HEK293 (cell line): ENCODE results near the gene ALOX12B.
A peak's percentile ranks its signal among the peaks of the same experiment; 100 is the strongest.
"Not testable (repeated sequence)": the region's sequence is repeated elsewhere in the genome, so short reads cannot be mapped to it uniquely, and the experiment has no call there.

Experiments used
- CTCF ChIA-PET: fragments of 350-600 bp; formaldehyde crosslinking; extraction: SDS; loops from one replicate; lab custom pipeline; 2021; ENCODE audit warnings: antibody characterized with exemption; lab: Yijun Ruan, JAX
- POLR2A ChIA-PET: fragments of 300-600 bp; formaldehyde crosslinking; extraction: SDS; loops from one replicate; lab custom pipeline; 2020; ENCODE audit warnings: antibody characterized with exemption, inconsistent platforms; lab: Yijun Ruan, JAX
- H3K27ac ChIP-seq: fragments of 200-500 bp; sonication (Bioruptor generic); 2 replicates; pipeline ENCODE4 v1.5.1; 2014; ENCODE audit warnings: low read depth, low read length, control low read depth, inconsistent platforms; ENCODE audit errors: extremely low read depth
- H3K36me3 ChIP-seq, 2 experiments: fragments of 200-500 bp in 1 of 2; sonication (Bioruptor generic) in 1 of 2; 1 replicate in 1 of 2; 2 replicates in 1 of 2; pipeline ENCODE4 v1.5.1; 2014 to 2017; ENCODE audit warnings: inconsistent platforms in 2 of 2, low read length in 2 of 2; ENCODE audit not compliant: control insufficient read depth in 2 of 2, insufficient read depth in 1 of 2
- H3K4me1 ChIP-seq: fragments of 200-500 bp; sonication (Bioruptor generic); 2 replicates; pipeline ENCODE4 v1.5.1; 2014; ENCODE audit warnings: mild to moderate bottlenecking, low read length, inconsistent platforms; ENCODE audit not compliant: control insufficient read depth, insufficient read depth
- H3K4me3 ChIP-seq: 2 replicates; pipeline ENCODE4 v1.5.1; 2011; ENCODE audit warnings: low read depth, mild to moderate bottlenecking, control low read depth, low read length, moderate library complexity
- H3K9me3 ChIP-seq: fragments of 200-500 bp; sonication (Bioruptor generic); 2 replicates; pipeline ENCODE4 v1.5.1; 2014; ENCODE audit warnings: low read depth, low read length, inconsistent platforms; ENCODE audit not compliant: control insufficient read depth, insufficient read depth
- KLF7 ChIP-seq: fragments of 450-650 bp; formaldehyde crosslinking; IDR thresholded peaks from 2 replicates; pipeline ENCODE4 v1.5.1; 2016; ENCODE audit warnings: missing biosample characterization, missing genetic modification characterization, borderline replicate concordance
- MZF1 ChIP-seq: fragments of 450-650 bp; formaldehyde crosslinking; IDR thresholded peaks from 2 replicates; pipeline ENCODE4 v1.5.1; 2017; ENCODE audit warnings: missing biosample characterization, missing genetic modification characterization, borderline replicate concordance
- OVOL3 ChIP-seq: fragments of 450-650 bp; formaldehyde crosslinking; IDR thresholded peaks from 2 replicates; pipeline ENCODE4 v1.5.1; 2016; ENCODE audit warnings: missing biosample characterization, missing genetic modification characterization
- ZBTB8A ChIP-seq: fragments of 450-650 bp; formaldehyde crosslinking; IDR thresholded peaks from 2 replicates; pipeline ENCODE4 v1.5.1; 2016; ENCODE audit warnings: missing biosample characterization, missing genetic modification characterization
- ZFP37 ChIP-seq: fragments of 450-650 bp; formaldehyde crosslinking; IDR thresholded peaks from 2 replicates; pipeline ENCODE4 v1.5.1; 2016; ENCODE audit warnings: missing biosample characterization, missing genetic modification characterization
- ZNF202 ChIP-seq: fragments of 450-650 bp; formaldehyde crosslinking; IDR thresholded peaks from 2 replicates; pipeline ENCODE4 v1.5.1; 2016; ENCODE audit warnings: missing biosample characterization, missing genetic modification characterization, borderline replicate concordance
- ZNF223 ChIP-seq: fragments of 450-650 bp; formaldehyde crosslinking; IDR thresholded peaks from 2 replicates; pipeline ENCODE4 v1.5.1; 2016; ENCODE audit warnings: missing biosample characterization, missing genetic modification characterization
- ZNF24 ChIP-seq: fragments of 450-650 bp; formaldehyde crosslinking; IDR thresholded peaks from 2 replicates; pipeline ENCODE4 v1.5.1; 2016; ENCODE audit warnings: missing biosample characterization, missing genetic modification characterization
- ZNF302 ChIP-seq: fragments of 450-650 bp; formaldehyde crosslinking; IDR thresholded peaks from 2 replicates; pipeline ENCODE4 v1.5.1; 2016; ENCODE audit warnings: missing biosample characterization, missing genetic modification characterization, low read depth
- ZNF433 ChIP-seq: fragments of 450-650 bp; formaldehyde crosslinking; IDR thresholded peaks from 2 replicates; pipeline ENCODE4 v1.5.1; 2016; ENCODE audit warnings: missing biosample characterization, missing genetic modification characterization, low read depth
- ZNF501 ChIP-seq: fragments of 450-650 bp; formaldehyde crosslinking; IDR thresholded peaks from 2 replicates; pipeline ENCODE4 v1.5.1; 2016; ENCODE audit warnings: missing biosample characterization, missing genetic modification characterization
- ZNF514 ChIP-seq: fragments of 450-650 bp; formaldehyde crosslinking; IDR thresholded peaks from 2 replicates; pipeline ENCODE4 v1.5.1; 2016; ENCODE audit warnings: missing biosample characterization, missing genetic modification characterization
- ZNF530 ChIP-seq: fragments of 450-650 bp; formaldehyde crosslinking; IDR thresholded peaks from 2 replicates; pipeline ENCODE4 v1.5.1; 2016; ENCODE audit warnings: low read depth, missing biosample characterization, missing genetic modification characterization
- ZNF560 ChIP-seq: fragments of 450-650 bp; formaldehyde crosslinking; IDR thresholded peaks from 2 replicates; pipeline ENCODE4 v1.5.1; 2017; ENCODE audit warnings: missing biosample characterization, missing genetic modification characterization, borderline replicate concordance
- ZNF610 ChIP-seq: fragments of 450-650 bp; formaldehyde crosslinking; IDR thresholded peaks from 2 replicates; pipeline ENCODE4 v1.5.1; 2016; ENCODE audit warnings: missing biosample characterization, missing genetic modification characterization, borderline replicate concordance
- ZNF629 ChIP-seq: fragments of 450-650 bp; formaldehyde crosslinking; IDR thresholded peaks from 2 replicates; pipeline ENCODE4 v1.5.1; 2017; ENCODE audit warnings: missing biosample characterization, missing genetic modification characterization
- ZNF654 ChIP-seq: fragments of 450-650 bp; formaldehyde crosslinking; IDR thresholded peaks from 2 replicates; pipeline ENCODE4 v1.5.1; 2016; ENCODE audit warnings: low read depth, missing biosample characterization, missing genetic modification characterization
- ZNF791 ChIP-seq: fragments of 450-650 bp; formaldehyde crosslinking; IDR thresholded peaks from 2 replicates; pipeline ENCODE4 v1.5.1; 2016; ENCODE audit warnings: missing biosample characterization, missing genetic modification characterization
- TF ChIP-seq, protein P1 (sequence below): fragments of 450-650 bp; formaldehyde crosslinking; conservative IDR thresholded peaks from 2 replicates; pipeline ENCODE4 v1.5.1; 2016; ENCODE audit warnings: low read depth, missing biosample characterization, missing genetic modification characterization
- TF ChIP-seq, protein P2 (sequence below): fragments of 450-650 bp; formaldehyde crosslinking; IDR thresholded peaks from 2 replicates; pipeline ENCODE4 v1.5.1; 2016; ENCODE audit warnings: missing biosample characterization, missing genetic modification characterization
- TF ChIP-seq, protein P3 (sequence below): fragments of 450-650 bp; formaldehyde crosslinking; conservative IDR thresholded peaks from 2 replicates; pipeline ENCODE4 v1.5.1; 2016; ENCODE audit warnings: low read depth, missing biosample characterization, missing genetic modification characterization
- TF ChIP-seq, protein P4 (sequence below): fragments of 450-650 bp; formaldehyde crosslinking; IDR thresholded peaks from 2 replicates; pipeline ENCODE4 v1.5.1; 2016; ENCODE audit warnings: missing biosample characterization, missing genetic modification characterization, borderline replicate concordance
- TF ChIP-seq, protein P5 (sequence below): fragments of 450-650 bp; formaldehyde crosslinking; IDR thresholded peaks from 2 replicates; pipeline ENCODE4 v1.5.1; 2016; ENCODE audit warnings: missing biosample characterization, missing genetic modification characterization, borderline replicate concordance

ALOX12B gene

DNA sequence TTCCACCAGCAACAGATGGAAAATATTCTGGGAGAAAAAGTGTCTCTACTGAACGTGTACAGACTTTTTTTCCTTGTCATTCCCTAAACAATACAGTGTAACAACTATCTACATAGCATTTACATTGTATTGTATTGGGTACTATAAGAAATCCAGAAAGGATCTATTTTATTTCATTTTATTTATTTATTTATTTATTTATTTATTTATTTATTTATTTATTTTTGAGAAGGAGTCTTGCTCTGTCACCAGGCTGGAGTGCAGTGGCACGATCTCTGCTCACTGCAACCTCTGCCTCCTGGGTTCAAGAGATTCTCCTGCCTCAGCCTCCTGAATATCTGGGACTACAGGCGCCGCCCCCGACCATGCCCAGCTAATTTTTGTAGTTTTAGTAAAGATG lies 9.6 kb downstream of the ALOX12B start:
- CTCF ChIA-PET = interaction anchor here (0.5 to 27.3 kb wide), 5 partner anchors 11 to 49 kb away, joined by 3 to 561 read pairs (median 214); partner anchors contain the start of genes ALOX12B and ALOXE3
- H3K4me3 ChIP-seq, H3K4me1 ChIP-seq, POLR2A ChIA-PET, H3K27ac ChIP-seq, H3K36me3 ChIP-seq, H3K9me3 ChIP-seq: not testable (repeated sequence)
- TF ChIP-seq ZNF530 (tag by site-specific recombination) = peak; percentile 72; the same call in 1 of the 2 replicates
- TF ChIP-seq MZF1 (tag by site-specific recombination) = peak; percentile 34; the same call in 1 of the 2 replicates
- peak; percentile 76; the same call in 1 of the 2 replicates for TF ChIP-seq ZNF791 (tag by site-specific recombination)
- peak; percentile 89 for TF ChIP-seq ZNF560 (tag by site-specific recombination)
- TF ChIP-seq ZNF223 (tag by site-specific recombination) = peak; percentile 68
- TF ChIP-seq ZNF514 (tag by site-specific recombination) = 0 out of 2 replicates have a peak, but pooled peaks have one; percentile 67
- TF ChIP-seq ZNF610 = 0 out of 2 replicates have a peak, but pooled peaks have one; percentile 32
- TF ChIP-seq ZNF501 (tag by site-specific recombination) = peak; percentile 63; the same call in 1 of the 2 replicates
- 0 out of 2 replicates have a peak, but pooled peaks have one; percentile 23 for TF ChIP-seq ZNF302 (tag by site-specific recombination)
- TF ChIP-seq, protein P1, sequence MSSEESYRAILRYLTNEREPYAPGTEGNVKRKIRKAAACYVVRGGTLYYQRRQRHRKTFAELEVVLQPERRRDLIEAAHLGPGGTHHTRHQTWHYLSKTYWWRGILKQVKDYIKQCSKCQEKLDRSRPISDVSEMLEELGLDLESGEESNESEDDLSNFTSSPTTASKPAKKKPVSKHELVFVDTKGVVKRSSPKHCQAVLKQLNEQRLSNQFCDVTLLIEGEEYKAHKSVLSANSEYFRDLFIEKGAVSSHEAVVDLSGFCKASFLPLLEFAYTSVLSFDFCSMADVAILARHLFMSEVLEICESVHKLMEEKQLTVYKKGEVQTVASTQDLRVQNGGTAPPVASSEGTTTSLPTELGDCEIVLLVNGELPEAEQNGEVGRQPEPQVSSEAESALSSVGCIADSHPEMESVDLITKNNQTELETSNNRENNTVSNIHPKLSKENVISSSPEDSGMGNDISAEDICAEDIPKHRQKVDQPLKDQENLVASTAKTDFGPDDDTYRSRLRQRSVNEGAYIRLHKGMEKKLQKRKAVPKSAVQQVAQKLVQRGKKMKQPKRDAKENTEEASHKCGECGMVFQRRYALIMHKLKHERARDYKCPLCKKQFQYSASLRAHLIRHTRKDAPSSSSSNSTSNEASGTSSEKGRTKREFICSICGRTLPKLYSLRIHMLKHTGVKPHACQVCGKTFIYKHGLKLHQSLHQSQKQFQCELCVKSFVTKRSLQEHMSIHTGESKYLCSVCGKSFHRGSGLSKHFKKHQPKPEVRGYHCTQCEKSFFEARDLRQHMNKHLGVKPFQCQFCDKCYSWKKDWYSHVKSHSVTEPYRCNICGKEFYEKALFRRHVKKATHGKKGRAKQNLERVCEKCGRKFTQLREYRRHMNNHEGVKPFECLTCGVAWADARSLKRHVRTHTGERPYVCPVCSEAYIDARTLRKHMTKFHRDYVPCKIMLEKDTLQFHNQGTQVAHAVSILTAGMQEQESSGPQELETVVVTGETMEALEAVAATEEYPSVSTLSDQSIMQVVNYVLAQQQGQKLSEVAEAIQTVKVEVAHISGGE (tag by site-specific recombination) = peak; percentile 89
- TF ChIP-seq ZNF629 (tag by site-specific recombination) = peak; percentile 79
- 0 out of 2 replicates have a peak, but pooled peaks have one; percentile 21 for TF ChIP-seq KLF7 (tag by site-specific recombination)
- peak; percentile 92 for TF ChIP-seq ZFP37 (tag by site-specific recombination)
- TF ChIP-seq ZBTB8A (tag by site-specific recombination) = peak; percentile 90
- TF ChIP-seq ZNF654 (tag by site-specific recombination) = peak; percentile 58
- TF ChIP-seq, protein P2, sequence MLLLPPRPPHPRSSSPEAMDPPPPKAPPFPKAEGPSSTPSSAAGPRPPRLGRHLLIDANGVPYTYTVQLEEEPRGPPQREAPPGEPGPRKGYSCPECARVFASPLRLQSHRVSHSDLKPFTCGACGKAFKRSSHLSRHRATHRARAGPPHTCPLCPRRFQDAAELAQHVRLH (tag by site-specific recombination) = peak; percentile 78
- peak; percentile 96 for TF ChIP-seq ZNF433
- TF ChIP-seq, protein P3, sequence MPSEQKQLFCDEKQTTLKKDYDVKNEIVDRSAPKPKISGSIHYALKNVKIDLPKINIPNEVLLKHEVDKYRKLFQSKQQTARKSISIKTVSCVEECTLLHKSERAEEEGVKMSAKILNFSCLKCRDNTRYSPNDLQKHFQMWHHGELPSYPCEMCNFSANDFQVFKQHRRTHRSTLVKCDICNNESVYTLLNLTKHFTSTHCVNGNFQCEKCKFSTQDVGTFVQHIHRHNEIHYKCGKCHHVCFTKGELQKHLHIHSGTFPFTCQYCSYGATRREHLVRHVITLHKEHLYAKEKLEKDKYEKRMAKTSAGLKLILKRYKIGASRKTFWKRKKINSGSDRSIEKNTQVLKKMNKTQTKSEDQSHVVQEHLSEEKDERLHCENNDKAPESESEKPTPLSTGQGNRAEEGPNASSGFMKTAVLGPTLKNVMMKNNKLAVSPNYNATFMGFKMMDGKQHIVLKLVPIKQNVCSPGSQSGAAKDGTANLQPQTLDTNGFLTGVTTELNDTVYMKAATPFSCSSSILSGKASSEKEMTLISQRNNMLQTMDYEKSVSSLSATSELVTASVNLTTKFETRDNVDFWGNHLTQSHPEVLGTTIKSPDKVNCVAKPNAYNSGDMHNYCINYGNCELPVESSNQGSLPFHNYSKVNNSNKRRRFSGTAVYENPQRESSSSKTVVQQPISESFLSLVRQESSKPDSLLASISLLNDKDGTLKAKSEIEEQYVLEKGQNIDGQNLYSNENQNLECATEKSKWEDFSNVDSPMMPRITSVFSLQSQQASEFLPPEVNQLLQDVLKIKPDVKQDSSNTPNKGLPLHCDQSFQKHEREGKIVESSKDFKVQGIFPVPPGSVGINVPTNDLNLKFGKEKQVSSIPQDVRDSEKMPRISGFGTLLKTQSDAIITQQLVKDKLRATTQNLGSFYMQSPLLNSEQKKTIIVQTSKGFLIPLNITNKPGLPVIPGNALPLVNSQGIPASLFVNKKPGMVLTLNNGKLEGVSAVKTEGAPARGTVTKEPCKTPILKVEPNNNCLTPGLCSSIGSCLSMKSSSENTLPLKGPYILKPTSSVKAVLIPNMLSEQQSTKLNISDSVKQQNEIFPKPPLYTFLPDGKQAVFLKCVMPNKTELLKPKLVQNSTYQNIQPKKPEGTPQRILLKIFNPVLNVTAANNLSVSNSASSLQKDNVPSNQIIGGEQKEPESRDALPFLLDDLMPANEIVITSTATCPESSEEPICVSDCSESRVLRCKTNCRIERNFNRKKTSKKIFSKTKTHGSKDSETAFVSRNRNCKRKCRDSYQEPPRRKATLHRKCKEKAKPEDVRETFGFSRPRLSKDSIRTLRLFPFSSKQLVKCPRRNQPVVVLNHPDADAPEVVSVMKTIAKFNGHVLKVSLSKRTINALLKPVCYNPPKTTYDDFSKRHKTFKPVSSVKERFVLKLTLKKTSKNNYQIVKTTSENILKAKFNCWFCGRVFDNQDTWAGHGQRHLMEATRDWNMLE (tag by site-specific recombination) = peak; percentile 97
- TF ChIP-seq, protein P4, sequence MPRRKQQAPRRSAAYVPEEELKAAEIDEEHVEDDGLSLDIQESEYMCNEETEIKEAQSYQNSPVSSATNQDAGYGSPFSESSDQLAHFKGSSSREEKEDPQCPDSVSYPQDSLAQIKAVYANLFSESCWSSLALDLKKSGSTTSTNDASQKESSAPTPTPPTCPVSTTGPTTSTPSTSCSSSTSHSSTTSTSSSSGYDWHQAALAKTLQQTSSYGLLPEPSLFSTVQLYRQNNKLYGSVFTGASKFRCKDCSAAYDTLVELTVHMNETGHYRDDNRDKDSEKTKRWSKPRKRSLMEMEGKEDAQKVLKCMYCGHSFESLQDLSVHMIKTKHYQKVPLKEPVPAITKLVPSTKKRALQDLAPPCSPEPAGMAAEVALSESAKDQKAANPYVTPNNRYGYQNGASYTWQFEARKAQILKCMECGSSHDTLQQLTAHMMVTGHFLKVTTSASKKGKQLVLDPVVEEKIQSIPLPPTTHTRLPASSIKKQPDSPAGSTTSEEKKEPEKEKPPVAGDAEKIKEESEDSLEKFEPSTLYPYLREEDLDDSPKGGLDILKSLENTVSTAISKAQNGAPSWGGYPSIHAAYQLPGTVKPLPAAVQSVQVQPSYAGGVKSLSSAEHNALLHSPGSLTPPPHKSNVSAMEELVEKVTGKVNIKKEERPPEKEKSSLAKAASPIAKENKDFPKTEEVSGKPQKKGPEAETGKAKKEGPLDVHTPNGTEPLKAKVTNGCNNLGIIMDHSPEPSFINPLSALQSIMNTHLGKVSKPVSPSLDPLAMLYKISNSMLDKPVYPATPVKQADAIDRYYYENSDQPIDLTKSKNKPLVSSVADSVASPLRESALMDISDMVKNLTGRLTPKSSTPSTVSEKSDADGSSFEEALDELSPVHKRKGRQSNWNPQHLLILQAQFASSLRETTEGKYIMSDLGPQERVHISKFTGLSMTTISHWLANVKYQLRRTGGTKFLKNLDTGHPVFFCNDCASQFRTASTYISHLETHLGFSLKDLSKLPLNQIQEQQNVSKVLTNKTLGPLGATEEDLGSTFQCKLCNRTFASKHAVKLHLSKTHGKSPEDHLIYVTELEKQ (tag by site-specific recombination) = peak; percentile 7; the same call in 1 of the 2 replicates
- 0 out of 2 replicates have a peak, but pooled peaks have one; percentile 39 for TF ChIP-seq OVOL3 (tag by site-specific recombination)
- TF ChIP-seq ZNF24 = peak; percentile 49; the same call in 1 of the 2 replicates
- TF ChIP-seq ZNF202 (tag by site-specific recombination) = peak; percentile 90; the same call in 1 of the 2 replicates
- TF ChIP-seq, protein P5, sequence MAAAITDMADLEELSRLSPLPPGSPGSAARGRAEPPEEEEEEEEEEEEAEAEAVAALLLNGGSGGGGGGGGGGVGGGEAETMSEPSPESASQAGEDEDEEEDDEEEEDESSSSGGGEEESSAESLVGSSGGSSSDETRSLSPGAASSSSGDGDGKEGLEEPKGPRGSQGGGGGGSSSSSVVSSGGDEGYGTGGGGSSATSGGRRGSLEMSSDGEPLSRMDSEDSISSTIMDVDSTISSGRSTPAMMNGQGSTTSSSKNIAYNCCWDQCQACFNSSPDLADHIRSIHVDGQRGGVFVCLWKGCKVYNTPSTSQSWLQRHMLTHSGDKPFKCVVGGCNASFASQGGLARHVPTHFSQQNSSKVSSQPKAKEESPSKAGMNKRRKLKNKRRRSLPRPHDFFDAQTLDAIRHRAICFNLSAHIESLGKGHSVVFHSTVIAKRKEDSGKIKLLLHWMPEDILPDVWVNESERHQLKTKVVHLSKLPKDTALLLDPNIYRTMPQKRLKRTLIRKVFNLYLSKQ (tag by site-specific recombination) = peak; percentile 96; the same call in 1 of the 2 replicates
